Suprapubic skin (tissue), 4 donors: ENCODE data around the gene SPIB. TPM values are rescaled to one million over a fixed set of nuclear protein-coding genes. Genes with fewer than 3 reads are reported as not detected.

ENCODE experiments used
- DNase-seq, 2 donors: peaks; one replicate each; pipeline ENCODE4 v3.0.0-alpha.2; 2019; ENCODE audit warnings: low spot score in 2 of 2
- H3K27ac ChIP-seq: fragments of 200-600 bp; sonication (generic); one replicate; pipeline ENCODE4 v1.5.1; 2019
- H3K27me3 ChIP-seq: fragments of 200-600 bp; sonication (generic); one replicate; pipeline ENCODE4 v1.5.1; 2019
- H3K36me3 ChIP-seq: fragments of 200-600 bp; sonication (generic); one replicate; pipeline ENCODE4 v1.5.1; 2019
- H3K4me1 ChIP-seq: fragments of 200-600 bp; sonication (generic); one replicate; pipeline ENCODE4 v1.5.1; 2019
- H3K4me3 ChIP-seq: fragments of 200-600 bp; sonication (generic); one replicate; pipeline ENCODE4 v1.5.1; 2019; ENCODE audit warnings: mild to moderate bottlenecking
- H3K9me3 ChIP-seq: fragments of 200-600 bp; sonication (generic); one replicate; pipeline ENCODE4 v1.5.1; 2019
- EP300 ChIP-seq: sonication (generic); formaldehyde crosslinking; IDR thresholded peaks from one replicate; pipeline ENCODE4 v1.6.1; 2017; ENCODE audit warnings: antibody characterized with exemption
- POLR2A ChIP-seq, 2 donors: fragments of 450-650 bp; IDR thresholded peaks; one replicate each; pipeline ENCODE4 v1.6.1; 2017; ENCODE audit warnings: antibody characterized with exemption in 2 of 2, mild to moderate bottlenecking in 2 of 2, moderate library complexity in 2 of 2
- POLR2AphosphoS5 ChIP-seq, 3 donors: sonication (generic); formaldehyde crosslinking; IDR thresholded peaks; one replicate each; pipeline ENCODE4 v1.6.1; 2017; ENCODE audit warnings: antibody characterized with exemption in 3 of 3
- WGBS: methylation state at CpG from one replicate; pipeline ENCODE4 v1.1.5; 2018; 5-methylcytosine and 5-hydroxymethylcytosine counted together
- total RNA-seq, 4 donors: library from RNA; depleted of rRNA; stranded (reverse); fragments of >200 nt; gene quantifications; one replicate each; pipeline ENCODE4 v1.1.0, GENCODE V29; 2016
- TF ChIP-seq, protein P1 (sequence below), 2 donors: fragments of 200-600 bp in 1 of 2; fragments of 450-650 bp in 1 of 2; sonication (generic) in 1 of 2; IDR thresholded peaks; one replicate each; pipeline ENCODE4 v1.5.1; 2016 to 2019; ENCODE audit warnings: antibody characterized with exemption in 2 of 2, mild to moderate bottlenecking in 1 of 2, moderate library complexity in 1 of 2

Gene SPIB
- total RNA-seq, 4 donors from 2014 or later: not detected

GRCh38 chr19:50413531-50413930 lies 5.2 kb upstream of the SPIB start:
- Histone ChIP-seq H3K27me3 (peaks cover 22% of the 10 kb centered on the region), H3K4me1 (peaks cover 5% of the 10 kb centered on the region), H3K36me3 (peaks cover 19% of the 10 kb centered on the region), H3K9me3 (no peaks in the 10 kb centered on the region), H3K27ac (no peak overlapping the region), H3K4me3 (no peak overlapping the region)
- 95% methylated on average over 9 of the region's 21 CpGs for WGBS
- DNase-seq: no peak
- TF ChIP-seq POLR2A (IDR thresholded peaks at IDR 0.05): no peak

DNA sequence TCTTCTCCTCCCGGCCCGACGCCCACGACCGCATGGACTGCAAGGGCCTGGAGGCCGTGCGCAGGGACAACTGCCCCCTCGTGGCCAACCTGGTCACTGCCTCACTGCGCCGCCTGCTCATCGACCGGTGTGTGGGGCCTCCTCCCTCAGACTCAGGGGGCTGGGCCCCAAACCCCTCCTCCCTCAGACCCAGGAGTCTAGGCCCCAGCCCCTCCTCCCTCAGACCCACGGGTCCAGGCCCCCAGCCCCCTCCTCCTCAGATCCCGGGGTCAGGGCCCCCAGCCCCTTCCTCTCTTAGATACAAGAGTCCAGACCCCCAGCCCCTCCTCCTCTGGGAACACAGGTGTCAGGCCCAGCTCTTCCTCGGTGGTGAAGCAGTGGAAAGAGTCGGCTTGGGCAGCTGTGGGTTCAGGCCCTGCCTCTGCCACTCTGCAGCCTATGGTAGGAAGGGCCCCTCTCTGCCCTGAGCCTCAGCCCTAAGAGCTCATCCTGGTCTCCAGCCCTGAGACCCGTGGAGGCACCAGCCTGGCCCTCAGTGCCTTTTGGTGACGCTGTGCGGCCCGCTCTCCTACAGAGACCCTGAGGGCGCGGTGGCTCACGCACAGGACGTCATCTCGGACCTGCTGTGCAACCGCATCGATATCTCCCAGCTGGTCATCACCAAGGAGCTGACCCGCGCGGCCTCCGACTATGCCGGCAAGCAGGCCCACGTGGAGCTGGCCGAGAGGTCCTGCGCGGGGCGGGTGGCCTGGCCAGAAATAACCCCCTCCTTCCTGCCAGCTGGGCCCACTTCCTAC lies 3.7 kb upstream of the SPIB start:
- H3K9me3 ChIP-seq: no peaks in the 10 kb centered on the region
- H3K4me3 ChIP-seq: no peak overlapping the region
- peaks cover 38% of the 10 kb centered on the region for H3K27me3 ChIP-seq
- peaks cover 3% of the 10 kb centered on the region for H3K36me3 ChIP-seq
- no peak for DNase-seq
- H3K27ac ChIP-seq: no peak overlapping the region
- peaks cover 11% of the 10 kb centered on the region for H3K4me1 ChIP-seq
- no peak for TF ChIP-seq POLR2AphosphoS5 (IDR thresholded peaks at IDR 0.05)
- TF ChIP-seq EP300: no peak
- TF ChIP-seq, protein P1, sequence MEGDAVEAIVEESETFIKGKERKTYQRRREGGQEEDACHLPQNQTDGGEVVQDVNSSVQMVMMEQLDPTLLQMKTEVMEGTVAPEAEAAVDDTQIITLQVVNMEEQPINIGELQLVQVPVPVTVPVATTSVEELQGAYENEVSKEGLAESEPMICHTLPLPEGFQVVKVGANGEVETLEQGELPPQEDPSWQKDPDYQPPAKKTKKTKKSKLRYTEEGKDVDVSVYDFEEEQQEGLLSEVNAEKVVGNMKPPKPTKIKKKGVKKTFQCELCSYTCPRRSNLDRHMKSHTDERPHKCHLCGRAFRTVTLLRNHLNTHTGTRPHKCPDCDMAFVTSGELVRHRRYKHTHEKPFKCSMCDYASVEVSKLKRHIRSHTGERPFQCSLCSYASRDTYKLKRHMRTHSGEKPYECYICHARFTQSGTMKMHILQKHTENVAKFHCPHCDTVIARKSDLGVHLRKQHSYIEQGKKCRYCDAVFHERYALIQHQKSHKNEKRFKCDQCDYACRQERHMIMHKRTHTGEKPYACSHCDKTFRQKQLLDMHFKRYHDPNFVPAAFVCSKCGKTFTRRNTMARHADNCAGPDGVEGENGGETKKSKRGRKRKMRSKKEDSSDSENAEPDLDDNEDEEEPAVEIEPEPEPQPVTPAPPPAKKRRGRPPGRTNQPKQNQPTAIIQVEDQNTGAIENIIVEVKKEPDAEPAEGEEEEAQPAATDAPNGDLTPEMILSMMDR (IDR thresholded peaks at IDR 0.05): peak; percentile 36 to 88
- TF ChIP-seq POLR2A (IDR thresholded peaks at IDR 0.05): no peak
- WGBS: 67% methylated on average over 24 of the region's 37 CpGs

- no peak overlapping the region for H3K27ac ChIP-seq
- DNase-seq: no peak
- 71% methylated on average over 5 of the region's 22 CpGs for WGBS
- H3K36me3 ChIP-seq: no peaks in the 10 kb centered on the region
- TF ChIP-seq, protein P1 (IDR thresholded peaks at IDR 0.05): no peak
- no peak for TF ChIP-seq POLR2AphosphoS5 (IDR thresholded peaks at IDR 0.05)
- TF ChIP-seq EP300: no peak
- no peak for TF ChIP-seq POLR2A (IDR thresholded peaks at IDR 0.05)
- no peaks in the 10 kb centered on the region for H3K9me3 ChIP-seq
- peaks cover 41% of the 10 kb centered on the region for H3K27me3 ChIP-seq
- H3K4me1 ChIP-seq: peaks cover 11% of the 10 kb centered on the region
- H3K4me3 ChIP-seq: no peak overlapping the region
These were observed 3.1 kb upstream of the SPIB start for GRCh38 chr19:50415661-50416033.

DNA sequence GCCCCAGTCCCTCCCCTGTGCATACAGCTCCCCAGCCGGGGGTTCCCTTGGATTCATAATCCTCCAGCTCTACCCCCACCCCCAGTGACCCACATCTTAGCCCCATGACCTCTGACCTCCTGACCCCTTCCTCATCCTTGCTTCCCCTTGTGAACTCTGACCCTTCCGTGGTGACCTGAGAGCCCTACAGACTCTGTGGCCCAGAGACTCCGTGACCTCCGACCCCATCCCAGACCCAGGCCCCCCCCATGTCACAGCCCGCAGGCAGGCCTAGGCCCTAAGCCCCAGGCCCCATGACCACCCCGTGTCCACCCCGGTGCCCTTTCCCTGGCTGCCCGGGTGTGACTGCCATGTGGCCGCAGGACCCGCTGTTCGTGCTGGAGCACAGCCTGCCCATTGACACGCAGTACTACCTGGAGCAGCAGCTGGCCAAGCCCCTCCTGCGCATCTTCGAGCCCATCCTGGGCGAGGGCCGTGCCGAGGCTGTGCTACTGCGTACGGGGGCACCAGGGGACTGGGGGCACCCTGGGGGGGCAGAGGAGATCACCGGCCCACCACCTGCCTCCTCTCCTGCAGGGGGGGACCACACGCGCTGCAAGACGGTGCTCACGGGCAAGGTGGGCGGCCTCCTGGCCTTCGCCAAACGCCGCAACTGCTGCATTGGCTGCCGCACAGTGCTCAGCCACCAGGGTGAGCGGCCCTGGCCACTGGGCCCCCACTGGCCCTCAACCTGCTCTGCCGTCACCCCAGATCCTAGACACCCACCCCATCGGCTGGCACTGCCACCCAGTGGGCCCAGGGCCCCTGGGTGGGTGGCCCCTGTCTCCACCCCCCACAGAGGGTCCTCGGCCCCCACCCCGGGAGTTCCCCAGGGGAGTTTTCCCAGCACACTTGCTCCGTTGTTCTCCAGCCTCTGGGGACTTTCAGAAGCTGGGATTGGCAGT lies 2.4 kb upstream of the SPIB start:
- 91% methylated on average over 11 of the region's 35 CpGs for WGBS
- peaks cover 11% of the 10 kb centered on the region for H3K4me1 ChIP-seq
- no peaks in the 10 kb centered on the region for H3K9me3 ChIP-seq
- DNase-seq: no peak
- peaks cover 46% of the 10 kb centered on the region for H3K27me3 ChIP-seq
- no peak overlapping the region for H3K27ac ChIP-seq
- no peak for TF ChIP-seq EP300
- TF ChIP-seq POLR2A (IDR thresholded peaks at IDR 0.05): no peak
- TF ChIP-seq, protein P1 (IDR thresholded peaks at IDR 0.05): no peak
- no peak for TF ChIP-seq POLR2AphosphoS5 (IDR thresholded peaks at IDR 0.05)
- no peak overlapping the region for H3K4me3 ChIP-seq
- H3K36me3 ChIP-seq: no peaks in the 10 kb centered on the region

DNA sequence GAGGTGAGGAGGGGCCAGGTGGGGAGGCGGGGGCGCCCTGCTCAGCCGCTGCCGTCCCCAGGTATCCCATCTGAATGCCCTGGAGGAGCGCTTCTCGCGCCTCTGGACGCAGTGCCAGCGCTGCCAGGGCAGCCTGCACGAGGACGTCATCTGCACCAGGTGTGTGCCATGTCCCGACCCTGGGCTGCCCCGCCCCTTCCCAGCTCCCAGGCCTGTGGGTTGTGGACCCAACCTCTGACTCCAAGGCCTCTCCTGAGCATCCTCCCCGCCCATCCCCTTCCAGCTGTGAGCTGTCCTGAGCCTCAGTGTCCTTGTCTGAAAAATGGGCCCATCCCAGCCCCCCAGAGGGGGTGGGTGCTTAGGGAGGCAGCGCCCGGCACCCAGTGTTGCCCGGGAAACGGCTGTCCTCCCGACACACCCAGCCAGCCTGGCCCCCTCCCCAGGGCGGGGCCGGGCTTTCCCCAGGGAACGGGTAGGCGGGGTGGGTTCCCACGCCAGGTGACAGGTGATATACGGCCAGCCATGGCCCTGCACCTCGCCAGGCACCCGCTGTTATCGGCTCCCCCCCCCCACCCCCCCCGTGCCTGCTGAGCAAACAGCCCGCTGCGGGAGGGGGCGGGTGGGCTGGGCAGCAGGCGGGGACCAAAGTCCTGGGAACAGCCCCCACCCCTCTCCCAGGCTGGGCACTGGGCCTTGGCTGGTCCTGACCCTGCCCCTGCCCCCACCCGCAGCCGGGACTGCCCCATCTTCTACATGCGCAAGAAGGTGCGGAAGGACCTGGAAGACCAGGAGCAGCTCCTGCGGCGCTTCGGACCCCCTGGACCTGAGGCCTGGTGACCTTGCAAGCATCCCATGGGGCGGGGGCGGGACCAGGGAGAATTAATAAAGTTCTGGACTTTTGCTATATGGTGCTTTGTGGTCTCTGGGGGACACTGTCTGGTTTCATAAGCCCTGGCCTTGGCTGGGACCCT lies 1.3 kb upstream of the SPIB start:
- Histone ChIP-seq H3K36me3 (no peaks in the 10 kb centered on the region), H3K4me1 (peaks cover 11% of the 10 kb centered on the region), H3K27me3 (peaks cover 57% of the 10 kb centered on the region), H3K4me3 (no peak overlapping the region), H3K9me3 (no peaks in the 10 kb centered on the region), H3K27ac (no peak overlapping the region)
- TF ChIP-seq POLR2AphosphoS5 (IDR thresholded peaks at IDR 0.05): no peak
- TF ChIP-seq, protein P1 (IDR thresholded peaks at IDR 0.05): no peak
- TF ChIP-seq POLR2A (IDR thresholded peaks at IDR 0.05): no peak
- no peak for TF ChIP-seq EP300
- WGBS: 51% methylated on average over 12 of the region's 42 CpGs
- DNase-seq: no peak
